ENCODE measurements around the gene SETMAR. TPM values are rescaled to one million over a fixed set of nuclear protein-coding genes. Genes with fewer than 3 reads are reported as not detected.

Gene SETMAR
- total RNA-seq (6.8 and 7.6 TPM in 2 replicates), polyA plus RNA-seq (3.8 and 4.2 TPM in 2 replicates), polyA minus RNA-seq (5.6 and 6.7 TPM in 2 replicates)
- total RNA-seq (2013) = 7.8 TPM

- H3K9me3 Mint-ChIP-seq (ENCODE audit: insufficient read depth) = no peaks in the 10 kb centered on the region
- intact Hi-C loops (cut with micrococcal nuclease) = loop anchor here (1.0 to 5.0 kb wide), 4 partner anchors 190 to 1177 kb away; partner anchors contain the start of genes CRBN, EDEM1, ITPR1 and TRNT1
- Histone ChIP-seq H3K27me3 (replicated peaks in 1 of 4; ENCODE audit: control extremely low read depth in 1 of 4, control insufficient read depth in 3 of 4, insufficient read depth in 4 of 4, low read length in 3 of 4) (no peaks in the 10 kb centered on the region), H3K4me2 (replicated peaks; ENCODE audit: low read depth, low read length, poor library complexity, severe bottlenecking) (peak within 1 kb of the TSS; percentile 75), H3K9ac (ENCODE audit: low read length) (peak within 1 kb of the TSS; percentile 85), H3K9me3 (ENCODE audit: control extremely low read depth in 1 of 3, control insufficient read depth in 2 of 3, insufficient read depth in 1 of 3, low read length in 2 of 3) (peaks cover 0 to 4% (median 0%) of the 10 kb centered on the region in 3 donors), H3K36me3 (replicated peaks in 1 of 2; ENCODE audit: control extremely low read depth in 1 of 2, control insufficient read depth in 1 of 2, extremely low read depth in 1 of 2, insufficient read depth in 2 of 2, low read length in 1 of 2) (no peaks in the 10 kb centered on the region), H3K27ac (ENCODE audit: low read length in 2 of 2) (peak within 1 kb of the TSS; percentile 64 to 79), H3K4me3 (ENCODE audit: control extremely low read depth in 1 of 5, extremely low read depth in 1 of 5, insufficient read depth in 1 of 5, low read depth in 2 of 5, low read length in 4 of 5) (peak within 1 kb of the TSS; percentile 62 to 88 (median 85)), H3K79me2 (ENCODE audit: control insufficient read depth, insufficient read depth, low read length) (peaks cover 14% of the 10 kb centered on the region), H2AFZ (ENCODE audit: insufficient read depth, low read depth, low read length, poor library complexity, severe bottlenecking) (peak within 1 kb of the TSS; percentile 86), H4K20me1 (ENCODE audit: control insufficient read depth, insufficient read depth, low read length, poor library complexity, severe bottlenecking) (no peaks in the 10 kb centered on the region), H3K4me1 (ENCODE audit: control insufficient read depth in 2 of 2, insufficient read depth in 2 of 2, low read length in 2 of 2) (peaks cover 0 to 12% of the 10 kb centered on the region in 2 donors)
- ChIA-PET POLR2A (no interaction called here), CTCF (interaction anchor here (0.6 to 1.5 kb wide), 2 partner anchors 1103 to 1128 kb away, joined by 5 to 6 read pairs; no protein-coding TSS in a partner anchor)
- H3K27me3 Mint-ChIP-seq = no peaks in the 10 kb centered on the region
- peaks cover 16% of the 10 kb centered on the region for H3K4me1 Mint-ChIP-seq
- peak; percentile 94 for ATAC-seq (ENCODE audit: low read depth)
- TF ChIP-seq CTCF (IDR thresholded peaks at IDR 0.05) = no peak
- no peak for TF ChIP-seq EZH2 (IDR thresholded peaks at IDR 0.05; ENCODE audit: borderline replicate concordance, insufficient read depth, low read depth, low read length, poor library complexity, severe bottlenecking)
- H3K27ac Mint-ChIP-seq = peak within 1 kb of the TSS; percentile 99
- H3K4me3 Mint-ChIP-seq = peak within 1 kb of the TSS; percentile 100
- WGBS (ENCODE audit: insufficient coverage) = 1% methylated on average over 54 of the region's 62 CpGs
- DNase-seq = peak; percentile 91
These were observed at the start of gene SETMAR for GRCh38 chr3:4303187-4304123. TSS of gene SETMAR (plus strand) at chr3:4303369. CDS start at chr3:4303371, 2 bp downstream.

GRCh38 chr3:4261406-4261805 is 41.8 kb upstream of the SETMAR start:
- Mint-ChIP-seq H3K9me3 (ENCODE audit: insufficient read depth) (no peaks in the 10 kb centered on the region), H3K4me3 (no peak overlapping the region), H3K4me1 (no peaks in the 10 kb centered on the region), H3K27me3 (no peaks in the 10 kb centered on the region), H3K27ac (no peak overlapping the region)
- Histone ChIP-seq H3K27ac (ENCODE audit: low read length in 2 of 2) (no peak overlapping the region), H3K27me3 (replicated peaks in 1 of 4; ENCODE audit: control extremely low read depth in 1 of 4, control insufficient read depth in 3 of 4, insufficient read depth in 4 of 4, low read length in 3 of 4) (no peaks in the 10 kb centered on the region), H3K79me2 (ENCODE audit: control insufficient read depth, insufficient read depth, low read length) (no peaks in the 10 kb centered on the region), H3K4me1 (ENCODE audit: control insufficient read depth in 2 of 2, insufficient read depth in 2 of 2, low read length in 2 of 2) (no peaks in the 10 kb centered on the region), H3K9ac (ENCODE audit: low read length) (no peak overlapping the region), H3K4me3 (ENCODE audit: control extremely low read depth in 1 of 5, extremely low read depth in 1 of 5, insufficient read depth in 1 of 5, low read depth in 2 of 5, low read length in 4 of 5) (no peak overlapping the region), H4K20me1 (ENCODE audit: control insufficient read depth, insufficient read depth, low read length, poor library complexity, severe bottlenecking) (no peaks in the 10 kb centered on the region), H3K4me2 (replicated peaks; ENCODE audit: low read depth, low read length, poor library complexity, severe bottlenecking) (no peak overlapping the region), H3K9me3 (ENCODE audit: control extremely low read depth in 1 of 3, control insufficient read depth in 2 of 3, insufficient read depth in 1 of 3, low read length in 2 of 3) (peaks cover 0 to 4% (median 0%) of the 10 kb centered on the region in 3 donors), H3K36me3 (replicated peaks in 1 of 2; ENCODE audit: control extremely low read depth in 1 of 2, control insufficient read depth in 1 of 2, extremely low read depth in 1 of 2, insufficient read depth in 2 of 2, low read length in 1 of 2) (no peaks in the 10 kb centered on the region), H2AFZ (ENCODE audit: insufficient read depth, low read depth, low read length, poor library complexity, severe bottlenecking) (no peak overlapping the region)
- ChIA-PET POLR2A (no interaction called here), CTCF (no interaction called here)
- no peak for TF ChIP-seq EZH2 (IDR thresholded peaks at IDR 0.05; ENCODE audit: borderline replicate concordance, insufficient read depth, low read depth, low read length, poor library complexity, severe bottlenecking)
- TF ChIP-seq CTCF (IDR thresholded peaks at IDR 0.05) = no peak
- ATAC-seq (ENCODE audit: low read depth) = no peak
- DNase-seq = no peak
- 95% methylated on average over 6 of the region's 6 CpGs for WGBS (ENCODE audit: insufficient coverage)
- intact Hi-C loops (cut with micrococcal nuclease) = no loop called here
